ENCODE results near the gene VPS13D.

Gene VPS13D

DNA sequence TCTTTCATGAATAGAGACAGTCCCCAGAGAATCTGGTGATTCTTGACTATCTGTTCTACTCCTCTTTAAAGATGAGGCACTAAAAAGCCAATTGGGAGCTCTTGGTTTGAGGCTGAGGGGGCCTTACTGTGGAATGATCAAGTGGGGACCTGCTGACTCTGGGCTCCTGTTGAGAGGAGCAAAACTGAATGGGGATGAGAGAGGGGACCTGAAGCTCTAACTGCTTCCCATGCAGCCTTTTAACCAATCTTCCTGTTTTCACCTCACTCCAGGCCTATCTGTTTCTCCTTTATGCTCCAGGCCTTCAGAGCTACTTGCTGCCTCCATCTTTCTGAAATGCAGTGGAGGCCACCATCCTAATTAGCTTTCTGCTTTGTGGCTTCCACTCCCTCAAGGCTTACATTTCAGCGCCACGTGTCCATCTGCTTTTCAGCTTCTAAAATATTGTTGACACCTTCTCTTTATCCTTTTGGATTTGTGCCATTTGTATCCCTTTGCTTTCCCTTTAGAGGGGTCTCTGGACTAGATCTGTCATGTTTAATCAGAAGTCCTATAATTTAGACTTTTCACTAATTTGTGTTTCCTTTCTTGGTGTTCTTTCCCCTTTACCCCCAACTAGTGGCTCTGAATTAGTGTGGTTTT, 242.4 kb downstream of the VPS13D start:
- no peak for DNase-seq (ENCODE audit: low spot score)

- no peak for DNase-seq (ENCODE audit: low spot score)
These were observed 243.1 kb downstream of the VPS13D start for GRCh38 chr1:12472798-12473551.

DNA sequence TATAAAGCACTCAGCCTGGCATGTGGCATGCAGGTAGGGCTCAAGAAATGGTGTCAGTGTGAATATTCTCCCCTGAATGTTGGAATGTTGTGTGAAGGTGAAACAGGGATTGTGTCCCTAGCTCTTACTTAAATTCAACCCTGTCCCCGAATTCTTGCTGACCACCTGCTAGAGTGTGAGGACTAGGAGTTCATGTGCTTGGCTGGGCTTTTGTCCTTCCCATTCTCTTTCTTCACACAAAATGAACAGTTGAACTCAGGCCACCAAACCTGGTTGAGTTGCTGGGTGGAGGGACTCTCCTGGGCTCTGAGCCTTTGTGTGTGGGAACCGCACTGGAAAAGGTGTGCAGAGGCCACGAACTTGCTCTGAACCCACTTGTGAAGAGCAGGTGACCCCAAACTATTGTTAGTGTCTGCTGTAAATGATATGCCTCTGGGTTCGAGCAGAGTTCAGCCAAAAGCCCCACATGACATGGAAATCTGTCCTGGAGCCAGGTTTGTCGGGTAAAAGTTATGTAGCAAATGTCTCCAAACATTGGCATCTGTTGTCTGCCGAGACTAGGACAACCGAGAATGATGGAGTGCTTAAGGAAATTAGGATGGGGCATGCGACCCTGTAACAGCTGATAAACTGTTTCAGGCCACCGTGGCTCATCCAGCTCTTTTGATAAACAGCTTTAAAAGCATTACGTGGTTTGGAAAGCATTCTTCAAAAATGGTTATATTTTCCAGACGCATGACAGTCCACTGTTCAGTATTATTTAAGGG, 243.9 kb downstream of the VPS13D start:
- no peak for DNase-seq (ENCODE audit: low spot score)

GRCh38 chr1:12475101-12475500, 245.3 kb downstream of the VPS13D start:
- no peak for DNase-seq (ENCODE audit: low spot score)

DNA sequence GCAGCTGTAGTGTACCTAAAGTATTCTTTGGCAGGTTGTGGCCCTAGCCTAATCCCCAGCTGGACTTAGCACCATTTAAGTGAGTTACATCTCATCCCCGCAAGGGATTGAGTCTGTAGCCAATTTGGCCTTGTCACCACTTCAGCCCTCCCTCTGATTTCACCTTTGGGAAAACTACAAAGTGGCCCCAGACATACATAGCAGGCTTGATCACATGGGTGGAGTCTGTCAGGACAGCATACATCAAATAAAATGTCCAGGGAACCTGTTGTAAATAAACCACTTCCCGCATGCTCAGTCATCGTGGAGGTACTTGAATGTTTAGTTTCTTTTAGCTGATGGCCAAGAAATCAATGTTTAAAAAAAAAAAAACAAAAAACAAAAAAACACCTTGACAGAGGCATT, 245.7 kb downstream of the VPS13D start:
- DNase-seq (ENCODE audit: low spot score), result no peak

GRCh38 chr1:12475947-12476346, 246.1 kb downstream of the VPS13D start:
- DNase-seq (ENCODE audit: low spot score), result no peak

DNA sequence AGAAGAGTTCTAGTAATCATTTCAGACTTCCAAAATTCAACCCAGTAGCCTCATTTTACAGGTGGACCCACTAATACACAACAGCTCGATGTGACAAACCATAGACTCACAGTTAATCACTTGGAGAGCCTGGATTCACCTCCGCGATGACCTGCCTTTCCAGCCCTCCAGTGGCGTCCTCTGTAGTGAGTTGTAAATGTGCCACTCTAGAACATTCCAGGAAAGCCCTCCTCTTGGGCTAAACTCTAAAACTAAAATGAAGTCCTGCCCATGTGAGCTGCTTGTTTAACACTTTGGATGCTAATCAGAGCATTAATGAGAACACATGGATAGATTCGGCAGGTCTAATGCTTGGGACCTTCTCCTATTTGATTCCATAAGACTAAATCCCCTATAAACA, 247.5 kb downstream of the VPS13D start:
- no peak for DNase-seq (ENCODE audit: low spot score)

GRCh38 chr1:12477936-12478611, 248.2 kb downstream of the VPS13D start:
- DNase-seq (ENCODE audit: low spot score), result peak; percentile 71

- no peak for DNase-seq (ENCODE audit: low spot score)
These were observed 248.8 kb downstream of the VPS13D start for GRCh38 chr1:12478612-12478985.

DNA sequence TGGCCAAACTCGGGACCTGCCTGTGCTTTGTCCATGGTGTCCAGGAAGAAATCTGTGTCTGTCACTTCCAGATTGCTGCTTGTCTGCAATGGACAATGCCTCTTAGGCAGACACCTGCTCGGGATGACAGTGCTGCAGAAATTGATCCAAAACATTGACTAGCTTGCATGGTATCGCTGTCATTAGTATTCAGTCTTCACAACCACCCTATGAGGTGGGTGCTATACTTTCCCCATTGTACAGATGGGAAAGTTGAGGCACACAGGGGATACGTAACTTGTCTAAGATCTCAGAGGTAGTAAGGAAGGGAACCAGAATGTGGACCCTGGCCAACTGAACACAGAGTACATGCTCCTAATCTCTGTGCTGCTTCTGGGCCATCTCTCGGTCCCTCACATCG, 249.5 kb downstream of the VPS13D start:
- DNase-seq (ENCODE audit: low spot score), result no peak

GRCh38 chr1:12480041-12480440, 250.2 kb downstream of the VPS13D start:
- no peak for DNase-seq (ENCODE audit: low spot score)

DNA sequence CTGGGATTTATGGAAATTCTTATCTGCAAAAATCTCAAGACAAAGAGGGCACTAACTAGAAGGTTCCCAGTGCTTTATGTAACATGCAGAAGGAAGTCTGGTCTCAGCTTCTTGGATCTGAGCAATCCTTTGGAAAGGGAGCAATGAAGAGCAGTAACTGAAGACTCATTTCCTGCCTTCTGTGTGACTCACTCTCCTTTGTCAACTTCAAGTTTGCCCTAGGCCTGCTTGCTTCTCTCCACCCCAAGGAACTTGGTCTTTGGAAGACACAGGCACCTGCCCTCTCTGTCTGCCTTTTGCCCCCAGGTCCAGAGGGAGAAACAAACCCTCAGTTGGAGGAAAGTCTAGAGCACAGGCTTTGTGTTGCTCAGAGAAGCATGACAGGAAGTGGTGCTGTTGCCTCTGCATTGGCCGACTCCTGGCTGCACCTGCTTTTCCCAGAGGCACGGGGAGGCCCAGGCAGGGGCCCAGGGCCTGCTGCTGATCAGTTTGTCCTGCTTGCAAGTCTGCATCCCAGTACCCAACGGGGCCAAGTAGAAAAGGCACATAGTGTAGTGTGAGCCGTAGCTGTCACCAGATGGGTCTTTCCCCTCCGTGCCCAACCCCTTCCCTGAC, 251.0 kb downstream of the VPS13D start:
- no peak for DNase-seq (ENCODE audit: low spot score)

DNA sequence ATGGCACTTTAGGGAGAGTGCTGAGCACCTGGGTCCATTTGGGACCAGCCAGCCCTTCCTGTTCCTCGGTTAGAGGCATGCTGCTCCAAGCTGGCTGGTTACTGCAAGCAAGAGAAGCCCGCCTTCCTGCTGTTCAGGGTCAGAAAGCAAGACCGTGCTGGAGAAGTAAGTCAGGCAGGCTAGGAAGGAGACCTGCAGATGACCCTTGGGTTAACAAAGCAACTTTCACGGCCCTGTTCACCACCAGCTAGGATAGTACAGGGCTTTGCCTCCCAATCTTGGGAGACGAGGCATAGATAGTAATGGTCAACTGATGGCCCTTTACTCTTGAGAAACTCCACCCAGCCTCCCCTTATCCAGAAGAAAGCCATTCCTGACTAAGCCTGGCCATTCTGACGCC, 252.1 kb downstream of the VPS13D start:
- DNase-seq (ENCODE audit: low spot score), result no peak

DNA sequence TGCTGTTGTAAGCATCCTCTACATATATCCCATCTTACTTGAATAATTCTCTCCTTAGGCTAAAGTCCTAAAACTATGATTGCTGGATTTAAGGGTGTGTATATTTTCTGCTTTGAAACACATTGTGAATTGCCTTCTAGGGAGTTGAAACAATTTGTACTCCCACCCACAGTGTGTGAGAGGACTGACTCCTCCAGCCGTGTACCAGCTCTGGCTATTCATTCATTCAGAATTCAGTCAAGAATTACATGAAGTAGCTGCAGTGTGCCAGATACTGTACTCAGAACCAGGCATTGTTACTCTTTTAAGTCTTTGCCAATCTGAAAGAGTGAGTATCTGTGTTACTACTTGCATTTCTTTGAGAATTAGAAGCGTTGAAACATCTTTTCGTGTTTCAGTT, 253.2 kb downstream of the VPS13D start:
- DNase-seq (ENCODE audit: low spot score), result no peak

DNA sequence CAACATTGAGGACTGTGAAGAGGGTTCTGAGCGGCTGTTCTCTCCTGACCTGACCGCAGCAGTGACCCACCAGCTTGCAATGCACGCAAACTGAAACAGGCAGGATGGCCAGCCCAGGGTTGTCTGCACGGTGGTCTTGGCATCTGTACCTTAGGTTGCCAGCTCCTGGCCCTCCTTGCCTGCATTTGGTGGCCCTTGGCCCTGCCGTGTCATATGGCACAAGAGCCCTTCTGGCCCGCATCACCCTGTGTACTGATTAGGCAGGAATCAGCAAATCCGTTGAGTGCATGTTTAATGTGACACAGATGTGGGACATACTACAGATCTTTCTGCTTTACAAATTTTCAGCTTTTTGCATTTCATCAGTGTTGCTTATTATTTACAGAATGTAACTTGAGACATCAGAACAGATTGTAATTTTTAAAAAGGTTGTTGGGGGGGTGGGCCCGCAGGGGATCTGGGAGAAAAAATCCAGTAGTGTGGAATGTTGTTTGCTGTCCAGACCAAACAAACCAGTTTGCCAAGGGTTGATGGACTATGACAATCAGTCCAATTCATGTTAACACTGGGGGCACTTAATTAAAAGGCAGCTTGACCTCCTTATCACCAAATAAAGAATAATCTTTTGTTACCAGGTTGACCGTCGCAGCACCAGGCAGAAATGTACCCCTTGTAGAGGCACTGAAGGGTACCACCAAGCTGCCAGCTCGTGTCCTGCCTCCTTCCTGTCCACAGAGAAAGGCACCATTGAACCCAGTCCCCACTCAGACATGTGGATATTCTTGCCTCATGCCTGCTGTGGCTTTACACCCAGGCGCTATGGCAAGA, 255.6 kb downstream of the VPS13D start:
- no peak for DNase-seq (ENCODE audit: low spot score)

- DNase-seq (ENCODE audit: low spot score), result no peak
These were observed 256.2 kb downstream of the VPS13D start for GRCh38 chr1:12486059-12486341.

DNA sequence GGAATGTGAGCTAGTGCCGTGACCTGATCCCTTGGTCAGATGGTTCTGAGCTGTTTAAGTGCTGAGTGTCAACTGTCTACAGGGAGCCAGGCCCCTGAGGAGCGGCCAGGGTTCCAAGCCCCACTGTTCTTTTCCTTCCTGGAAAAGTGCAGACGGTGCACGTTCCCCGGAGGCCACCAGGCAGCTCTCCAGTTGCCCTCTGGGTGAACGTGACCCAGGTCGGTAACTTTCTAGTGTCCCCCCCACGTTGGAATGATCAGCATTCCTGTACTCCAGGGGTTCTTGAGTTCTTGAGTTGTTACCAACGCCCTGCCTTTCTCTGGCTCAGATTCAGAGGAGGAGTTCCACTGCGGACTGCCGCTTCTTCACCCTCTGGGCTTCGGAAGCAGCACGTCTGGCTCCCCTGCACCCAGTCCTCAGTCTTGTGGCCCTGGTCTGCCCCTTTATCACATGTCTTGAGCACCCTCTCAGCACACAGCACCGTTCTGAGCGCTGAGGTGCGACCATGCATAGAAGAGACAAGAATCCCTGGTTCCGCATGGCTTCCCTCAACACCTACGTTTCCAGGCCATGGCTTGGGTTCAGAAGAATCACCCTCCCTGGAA, 256.7 kb downstream of the VPS13D start:
- no peak for DNase-seq (ENCODE audit: low spot score)

DNA sequence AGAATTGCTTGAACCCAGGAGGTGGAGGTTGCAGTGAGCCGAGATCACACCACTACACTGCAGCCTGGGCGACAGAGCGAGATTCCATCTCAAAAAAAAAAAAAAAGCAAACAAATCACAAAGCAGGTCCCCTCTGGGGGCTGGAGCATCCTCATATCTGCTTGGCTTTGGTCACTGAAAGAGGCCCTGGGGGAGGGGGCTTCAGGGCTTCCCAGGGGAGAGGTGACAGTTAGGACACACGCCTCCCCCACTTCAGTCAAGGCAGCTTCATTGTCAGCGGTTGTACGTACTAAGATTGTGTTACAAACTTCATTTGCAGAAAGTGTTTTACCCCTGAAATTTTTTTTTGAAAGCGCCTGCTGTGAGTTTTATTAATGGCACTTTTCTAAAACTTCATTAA, 257.7 kb downstream of the VPS13D start:
- DNase-seq (ENCODE audit: low spot score), result no peak

DNA sequence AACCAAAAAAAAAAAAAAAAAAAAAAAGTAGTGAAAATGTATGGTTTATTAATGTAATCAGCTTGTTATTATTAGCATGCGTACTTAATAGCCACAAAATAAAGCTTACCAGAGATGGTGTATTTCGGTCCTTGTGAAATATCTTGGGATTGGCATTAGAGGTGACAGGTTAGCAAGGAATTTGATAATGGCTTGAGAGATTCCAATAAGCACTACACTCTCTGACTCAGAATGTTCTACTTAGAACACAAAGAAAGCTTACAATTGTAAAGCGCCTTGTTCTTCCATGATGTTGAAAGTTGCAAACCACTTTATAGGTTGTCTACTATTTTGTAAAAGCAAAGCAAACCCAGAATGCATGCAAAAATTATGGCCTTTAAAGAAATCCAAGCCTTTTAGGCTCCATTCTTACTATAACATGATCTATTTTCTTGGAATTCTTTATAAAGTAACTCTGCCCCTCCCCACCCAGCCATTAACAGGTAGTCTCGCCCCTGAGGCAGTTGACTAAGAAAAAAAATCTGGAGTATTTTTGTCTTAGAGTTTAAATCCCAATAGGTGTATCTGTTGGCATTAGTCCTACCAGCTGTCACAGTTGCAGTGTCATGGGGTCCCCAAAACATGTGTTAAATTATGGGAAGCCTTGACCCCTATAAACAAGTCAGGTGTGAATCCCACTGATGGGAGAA, 259.0 kb downstream of the VPS13D start:
- DNase-seq (ENCODE audit: low spot score), result no peak

GRCh38 chr1:12490532-12491142, 260.8 kb downstream of the VPS13D start:
- DNase-seq (ENCODE audit: low spot score), result no peak
